K562 (cell line): ENCODE results near the gene NUMB. TPM values are rescaled to one million over a fixed set of nuclear protein-coding genes. Genes with fewer than 3 reads are reported as not detected.

ENCODE experiments used
- ATAC-seq: fragments of 200-7000 bp; cut with Tn5 transposase; 3 replicates; pipeline ENCODE4 v1.9.1; 2020; ENCODE audit warnings: moderate library complexity
- BruUV-seq: library from RNA; stranded (reverse); fragments of 400-500 nt; replicated peaks from 2 replicates; lab custom pipeline; 2021; lab: Mats Ljungman, UMichigan
- CTCF ChIA-PET: fragments of 300-600 bp; formaldehyde crosslinking; extraction: SDS; loops from one replicate; lab custom pipeline; 2021; ENCODE audit warnings: low intra/inter-chr PET ratio; lab: Yijun Ruan, JAX
- POLR2A ChIA-PET: fragments of 300-600, 350-650 bp; sonication (Branson Sonifier 250); formaldehyde crosslinking; extraction: SDS; loops from one replicate; lab custom pipeline; 2021; ENCODE audit warnings: antibody characterized with exemption, inconsistent platforms; lab: Yijun Ruan, JAX
- DNase-seq, 4 experiments: peaks; one replicate each; pipeline versions ENCODE4 v3.0.0 to v3.0.0-alpha.2; 2011 to 2018; ENCODE audit warnings: low spot score in 3 of 4, mixed read lengths in 3 of 4; ENCODE audit errors: extremely low read depth in 1 of 4
- FAIRE-seq: peaks from 2 replicates; lab custom pipeline; 2011; peaks lifted over from hg19 to GRCh38; lab: Jason Lieb, UNC
- H2AFZ ChIP-seq: 2 replicates; pipeline ENCODE4 v1.6.0; 2011; ENCODE audit warnings: low read depth, low read length, control low read depth, inconsistent platforms
- H3K27ac ChIP-seq: fragments of 200-600 bp; 3 replicates; pipeline ENCODE4 v1.8.0; 2011; ENCODE audit warnings: low read depth, mild to moderate bottlenecking, control low read depth, inconsistent platforms, low read length, moderate library complexity, mixed read lengths; ENCODE audit errors: extremely low read depth
- H3K27me3 ChIP-seq, 2 experiments: fragments of 300-600 bp in 1 of 2; 2 replicates in 1 of 2; 3 replicates in 1 of 2; pipeline versions ENCODE4 v1.6.0 to v1.8.0; 2011; ENCODE audit warnings: inconsistent platforms in 2 of 2, low read length in 2 of 2, mild to moderate bottlenecking in 1 of 2, mixed read lengths in 1 of 2, moderate library complexity in 1 of 2; ENCODE audit not compliant: control insufficient read depth in 2 of 2, insufficient read depth in 2 of 2
- H3K36me3 ChIP-seq: fragments of 300-600 bp; 3 replicates; pipeline ENCODE4 v1.8.0; 2011; ENCODE audit warnings: mild to moderate bottlenecking, low read length, inconsistent platforms; ENCODE audit not compliant: control insufficient read depth, insufficient read depth
- H3K4me1 ChIP-seq, 2 experiments: fragments of 200-600 bp in 1 of 2; replicated peaks in 1 of 2; 2 replicates in 1 of 2; 3 replicates in 1 of 2; pipeline versions ENCODE4 v1.5.1 to v1.8.0; 2011; ENCODE audit warnings: inconsistent platforms in 2 of 2, low read length in 2 of 2, mild to moderate bottlenecking in 1 of 2, mixed read lengths in 1 of 2, moderate library complexity in 1 of 2; ENCODE audit not compliant: control insufficient read depth in 2 of 2, insufficient read depth in 2 of 2
- H3K4me2 ChIP-seq: 2 replicates; pipeline ENCODE4 v1.6.1; 2011; ENCODE audit warnings: low read length, control low read depth, inconsistent platforms, mixed read lengths; ENCODE audit not compliant: insufficient read depth
- H3K4me3 ChIP-seq: fragments of 200-600 bp; sonication (generic), shearing (Covaris generic); 2 replicates; pipeline ENCODE4 v1.5.1; 2016; ENCODE audit warnings: control low read depth, inconsistent platforms
- H3K79me2 ChIP-seq: fragments of 200-600 bp; 3 replicates; pipeline ENCODE4 v1.8.0; 2011; ENCODE audit warnings: low read length, inconsistent platforms; ENCODE audit not compliant: control insufficient read depth, insufficient read depth
- H3K9ac ChIP-seq, 2 experiments: 2 replicates each; pipeline versions ENCODE4 v1.6.0 to v1.6.1; 2011; ENCODE audit warnings: low read depth in 2 of 2, low read length in 2 of 2, control low read depth in 1 of 2, inconsistent platforms in 1 of 2, mild to moderate bottlenecking in 1 of 2, mixed read lengths in 1 of 2; ENCODE audit not compliant: insufficient read depth in 1 of 2
- H3K9me1 ChIP-seq: one replicate; pipeline ENCODE4 v1.6.0; 2011; ENCODE audit warnings: inconsistent platforms, mild to moderate bottlenecking, low read length, moderate library complexity; ENCODE audit not compliant: control insufficient read depth, insufficient read depth
- H3K9me3 ChIP-seq: replicated peaks from 2 replicates; pipeline ENCODE4 v1.5.1; 2011; ENCODE audit warnings: low read depth, low read length, inconsistent platforms; ENCODE audit not compliant: control insufficient read depth, insufficient read depth
- H4K20me1 ChIP-seq: replicated peaks from 2 replicates; pipeline ENCODE4 v1.6.1; 2011; ENCODE audit warnings: low read length, inconsistent platforms, mixed read lengths; ENCODE audit not compliant: control insufficient read depth, insufficient read depth
- NFIC ChIP-seq: fragments of 450-650 bp; IDR thresholded peaks from 2 replicates; pipeline ENCODE4 v1.6.1; 2017; ENCODE audit warnings: mild to moderate bottlenecking, inconsistent platforms
- SRF ChIP-seq, 2 experiments: fragments of 250-450, 450-650 bp in 1 of 2; sonication (Bioruptor Pico) in 1 of 2; sonication (generic) in 1 of 2; formaldehyde crosslinking; IDR thresholded peaks; 2 replicates each; pipeline versions ENCODE4 v1.5.0 to v1.5.1; 2020 to 2022; ENCODE audit warnings: mild to moderate bottlenecking in 1 of 2, missing genetic modification reagents in 1 of 2
- ZNF696 ChIP-seq: fragments of 250-450 bp; sonication (Bioruptor Pico); conservative IDR thresholded peaks from 2 replicates; pipeline ENCODE4 v1.4.0; 2020; ENCODE audit warnings: mild to moderate bottlenecking, moderate library complexity
- WGBS: fragments of 100-300 bp; shearing (Covaris generic); methylation state at CpG from one replicate; pipeline ENCODE4 v1.1.6; 2016; ENCODE audit warnings: low coverage, mixed read lengths; ENCODE audit not compliant: insufficient coverage; ENCODE audit errors: missing lambda C conversion rate; 5-methylcytosine and 5-hydroxymethylcytosine counted together
- in situ Hi-C: fragments of 300-500 bp; cut with MboI; formaldehyde crosslinking; loops from 4 replicates; pipeline ENCODE4 v1.15.0; 2018; ENCODE audit warnings: inconsistent platforms, mixed read lengths
- intact Hi-C: fragments of 100-400 bp; cut with micrococcal nuclease; formaldehyde crosslinking; loops from 2 replicates; pipeline ENCODE4 v1.14.2; 2022
- polyA plus RNA-seq, 8 experiments: library from polyadenylated mRNA; depleted of rRNA in 4 of 8; stranded (reverse) in 5 of 8; unstranded in 3 of 8; fragments of >200 nt; fragmentation: Nextera tagmentation in 2 of 8; fragmentation: Illumina TruSeq in 1 of 8; extraction: Ambion mirVana in 2 of 8; extraction: Trizol in 1 of 8; gene quantifications; 2 replicates each; pipeline versions ENCODE4 v1.2.1 to v1.2.3, GENCODE V29; 2011 to 2014; ENCODE audit warnings: inconsistent platforms in 1 of 8, missing spikeins in 1 of 8
- total RNA-seq, 7 experiments: library from RNA; depleted of rRNA in 6 of 7; stranded (reverse); fragments of >200 nt in 6 of 7; fragmentation: Illumina TruSeq in 2 of 7; extraction: Trizol in 2 of 7; gene quantifications; 2 replicates each; pipeline versions ENCODE4 v1.2.1 to v1.2.3, GENCODE V29; 2011 to 2021; ENCODE audit warnings: low replicate concordance in 1 of 7
- TF ChIP-seq, protein P1 (sequence below): sonication (generic); formaldehyde crosslinking; IDR thresholded peaks from 2 replicates; pipeline ENCODE4 v1.8.0; 2022; ENCODE audit warnings: missing genetic modification reagents, mild to moderate bottlenecking, borderline replicate concordance

Gene NUMB
- total and polyA plus RNA-seq, 9 of the 15 experiments (the other 6 are each of a cell fraction or from before 2014, with no cell fraction given): 13.5 to 54.0 (median 32.3) TPM

DNA sequence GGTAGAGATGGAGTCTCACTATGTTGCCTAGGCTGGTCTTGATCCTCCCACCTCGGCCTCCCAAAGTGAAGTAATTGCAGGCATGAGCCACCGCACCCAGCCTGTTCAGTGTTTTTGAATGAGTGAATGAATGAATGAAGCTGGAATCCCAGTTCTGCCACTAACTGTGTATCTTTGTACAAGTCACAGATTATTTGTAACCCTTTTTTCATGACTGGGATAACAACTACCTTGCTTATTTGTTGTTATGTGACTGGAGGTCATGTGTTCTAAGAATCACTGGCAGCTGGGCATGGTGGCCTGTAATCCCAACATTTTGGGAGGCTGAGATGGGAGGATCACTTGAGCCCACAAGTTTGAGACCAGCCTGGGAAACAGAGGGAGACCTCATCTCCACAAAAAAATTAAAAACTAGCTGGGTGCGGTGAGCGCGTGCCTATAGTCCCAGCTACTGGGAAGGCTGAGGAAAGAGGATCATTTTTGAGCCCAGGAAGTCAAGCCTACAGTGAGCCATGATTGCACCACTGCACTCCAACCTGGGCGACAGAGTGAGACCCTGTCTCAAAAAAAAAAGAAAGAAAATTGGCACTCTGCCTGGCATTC is 13.3 kb upstream of the NUMB start:
- no peak for TF ChIP-seq ZNF696 (CRISPR knock-in tag)
- TF ChIP-seq, protein P1, sequence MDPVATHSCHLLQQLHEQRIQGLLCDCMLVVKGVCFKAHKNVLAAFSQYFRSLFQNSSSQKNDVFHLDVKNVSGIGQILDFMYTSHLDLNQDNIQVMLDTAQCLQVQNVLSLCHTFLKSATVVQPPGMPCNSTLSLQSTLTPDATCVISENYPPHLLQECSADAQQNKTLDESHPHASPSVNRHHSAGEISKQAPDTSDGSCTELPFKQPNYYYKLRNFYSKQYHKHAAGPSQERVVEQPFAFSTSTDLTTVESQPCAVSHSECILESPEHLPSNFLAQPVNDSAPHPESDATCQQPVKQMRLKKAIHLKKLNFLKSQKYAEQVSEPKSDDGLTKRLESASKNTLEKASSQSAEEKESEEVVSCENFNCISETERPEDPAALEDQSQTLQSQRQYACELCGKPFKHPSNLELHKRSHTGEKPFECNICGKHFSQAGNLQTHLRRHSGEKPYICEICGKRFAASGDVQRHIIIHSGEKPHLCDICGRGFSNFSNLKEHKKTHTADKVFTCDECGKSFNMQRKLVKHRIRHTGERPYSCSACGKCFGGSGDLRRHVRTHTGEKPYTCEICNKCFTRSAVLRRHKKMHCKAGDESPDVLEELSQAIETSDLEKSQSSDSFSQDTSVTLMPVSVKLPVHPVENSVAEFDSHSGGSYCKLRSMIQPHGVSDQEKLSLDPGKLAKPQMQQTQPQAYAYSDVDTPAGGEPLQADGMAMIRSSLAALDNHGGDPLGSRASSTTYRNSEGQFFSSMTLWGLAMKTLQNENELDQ (CRISPR knock-in tag): no peak
- no peak for TF ChIP-seq SRF (CRISPR knock-in tag; IDR thresholded peaks at IDR 0.05)
- TF ChIP-seq NFIC: peak; percentile 66; the same call in 1 of the 2 replicates
- H3K36me3 ChIP-seq: no peaks in the 10 kb centered on the region
- no peak overlapping the region for H2AFZ ChIP-seq
- POLR2A ChIA-PET: interaction anchor here (0.9 to 2.3 kb wide), 3 partner anchors 9 to 189 kb away, joined by 3 to 11 read pairs (median 7); partner anchors contain the start of gene NUMB
- peaks cover 3% of the 10 kb centered on the region for H3K9me1 ChIP-seq
- H3K4me3 ChIP-seq: no peak overlapping the region
- intact Hi-C loops (loop anchor here (5.0 to 10.0 kb wide), 5 partner anchors 174 to 957 kb away; partner anchors contain the start of gene PAPLN), in situ Hi-C loops (loop anchor here (10.0 to 25.0 kb wide), 3 partner anchors 307 to 959 kb away; partner anchors contain the start of gene ZFYVE1)
- FAIRE-seq (no peak), DNase-seq (no peak), ATAC-seq (no peak)
- peaks cover 0 to 16% of the 10 kb centered on the region in 2 experiments; a peak in 2 of 5 replicates for H3K4me1 ChIP-seq
- no TSS peak for BruUV-seq
- H3K79me2 ChIP-seq: no peaks in the 10 kb centered on the region
- no peak overlapping the region for H3K4me2 ChIP-seq
- H3K27ac ChIP-seq: no peak overlapping the region
- no peaks in the 10 kb centered on the region for H3K27me3 ChIP-seq
- 55% methylated on average over 6 of the region's 6 CpGs for WGBS
- H3K9ac ChIP-seq: no peak overlapping the region
- H4K20me1 ChIP-seq: no peaks in the 10 kb centered on the region
- CTCF ChIA-PET: interaction anchor here (0.7 to 2.3 kb wide), 5 partner anchors 162 to 958 kb away, joined by 3 to 23 read pairs (median 4); no protein-coding TSS in a partner anchor
- no peaks in the 10 kb centered on the region for H3K9me3 ChIP-seq
